Measurements from ENCODE around the gene C10orf90. TPM values are rescaled to one million over a fixed set of nuclear protein-coding genes. Genes with fewer than 3 reads are reported as not detected.

C10orf90 gene
- total and polyA plus RNA-seq, 2 of the 8 experiments (the other 6 are each of a cell fraction or from before 2014, with no cell fraction given): 0.21 TPM; not detected in 1

DNA sequence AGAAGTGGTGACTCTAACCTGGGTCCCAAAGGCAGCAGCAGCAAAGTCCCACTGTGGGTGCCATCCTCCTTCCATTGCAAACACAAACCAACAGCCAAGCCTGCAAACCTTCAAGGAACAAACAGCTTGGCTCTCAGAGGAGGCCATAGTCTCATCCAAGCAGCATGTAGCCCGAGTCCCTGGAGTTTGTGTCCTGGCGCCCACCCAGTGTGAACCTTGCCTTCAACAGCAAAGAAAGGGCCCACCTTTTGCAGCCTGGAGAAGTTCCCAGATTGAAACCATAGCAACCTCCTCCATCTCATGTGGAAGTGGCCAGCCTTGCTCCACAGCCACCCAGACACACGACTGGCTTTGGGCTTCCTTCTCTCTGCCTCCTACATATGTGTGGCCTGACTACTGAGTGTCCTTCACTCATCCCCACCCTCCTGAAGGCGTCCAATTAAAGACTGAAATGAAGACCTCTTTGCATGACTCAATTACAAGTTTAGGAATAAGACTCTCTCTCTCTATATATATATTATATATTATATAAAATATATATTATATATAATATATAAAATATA, 106.1 kb downstream of the C10orf90 start (continued):
- TF ChIP-seq KDM4A (IDR thresholded peaks at IDR 0.05; ENCODE audit: low read depth, low read length, severe bottlenecking): no peak
- no peak for TF ChIP-seq BACH1 (IDR thresholded peaks at IDR 0.05; ENCODE audit: low read length)
- no peak for TF ChIP-seq GTF2F1 (IDR thresholded peaks at IDR 0.05; ENCODE audit: borderline replicate concordance, low read depth, low read length)
- TF ChIP-seq CHD7 (IDR thresholded peaks at IDR 0.05; ENCODE audit: insufficient replicate concordance, low read length): no peak
- no peak for TF ChIP-seq KDM5A (IDR thresholded peaks at IDR 0.05; ENCODE audit: low read length)

Measured in H1 (cell line).